K562 (cell line): ENCODE measurements around the gene CRIP1. TPM values are rescaled to one million over a fixed set of nuclear protein-coding genes. Genes with fewer than 3 reads are reported as not detected.

Experiments used
- CCNT2 ChIP-seq: IDR thresholded peaks from 2 replicates; pipeline ENCODE4 v1.6.1; 2011; ENCODE audit warnings: borderline replicate concordance, low read depth, mild to moderate bottlenecking, moderate library complexity, mixed read lengths, low read length; ENCODE audit not compliant: insufficient read length; ENCODE audit errors: extremely low read depth
- FOXK2 ChIP-seq, 2 experiments: fragments of 450-650 bp; IDR thresholded peaks in 1 of 2; conservative IDR thresholded peaks in 1 of 2; 2 replicates each; pipeline ENCODE4 v1.6.1; 2016; ENCODE audit warnings: low read depth in 2 of 2, mild to moderate bottlenecking in 1 of 2
- PBX2 ChIP-seq, 2 experiments: IDR thresholded peaks in 1 of 2; conservative IDR thresholded peaks in 1 of 2; 2 replicates each; pipeline ENCODE4 v1.6.1; 2016; ENCODE audit warnings: low read depth in 2 of 2, mild to moderate bottlenecking in 1 of 2, missing compliant biosample characterization in 1 of 2, missing genetic modification characterization in 1 of 2, moderate library complexity in 1 of 2
- POLR2B ChIP-seq: fragments of 450-650 bp; IDR thresholded peaks from 2 replicates; pipeline ENCODE4 v1.6.1; 2018; ENCODE audit warnings: low read depth; ENCODE audit not compliant: partially characterized antibody
- PPARD ChIP-seq: fragments of 250-450 bp; sonication (Bioruptor Pico); IDR thresholded peaks from 2 replicates; pipeline ENCODE4 v1.8.0; 2022; ENCODE audit warnings: inconsistent platforms, mild to moderate bottlenecking, moderate library complexity
- PTTG1 ChIP-seq: fragments of 450-650 bp; IDR thresholded peaks from 2 replicates; pipeline ENCODE4 v1.6.1; 2016; ENCODE audit warnings: low read depth, mild to moderate bottlenecking, missing genetic modification characterization, missing compliant biosample characterization
- TEAD4 ChIP-seq, 2 experiments: sonication (generic) in 1 of 2; formaldehyde crosslinking in 1 of 2; IDR thresholded peaks; 2 replicates each; pipeline versions ENCODE4 v1.6.1 to v1.8.0; 2012 to 2022; ENCODE audit warnings: borderline replicate concordance in 1 of 2, inconsistent platforms in 1 of 2, low read length in 1 of 2, mild to moderate bottlenecking in 1 of 2, missing genetic modification reagents in 1 of 2
- ZBTB9 ChIP-seq: fragments of 450-650 bp; formaldehyde crosslinking; IDR thresholded peaks from 2 replicates; pipeline ENCODE4 v1.4.0; 2020; ENCODE audit warnings: mild to moderate bottlenecking, moderate library complexity
- polyA plus RNA-seq, 8 experiments: library from polyadenylated mRNA; depleted of rRNA in 4 of 8; stranded (reverse) in 5 of 8; unstranded in 3 of 8; fragments of >200 nt; fragmentation: Nextera tagmentation in 2 of 8; fragmentation: Illumina TruSeq in 1 of 8; extraction: Ambion mirVana in 2 of 8; extraction: Trizol in 1 of 8; gene quantifications; 2 replicates each; pipeline versions ENCODE4 v1.2.1 to v1.2.3, GENCODE V29; 2011 to 2014; ENCODE audit warnings: inconsistent platforms in 1 of 8, missing spikeins in 1 of 8
- total RNA-seq, 7 experiments: library from RNA; depleted of rRNA in 6 of 7; stranded (reverse); fragments of >200 nt in 6 of 7; fragmentation: Illumina TruSeq in 2 of 7; extraction: Trizol in 2 of 7; gene quantifications; 2 replicates each; pipeline versions ENCODE4 v1.2.1 to v1.2.3, GENCODE V29; 2011 to 2021; ENCODE audit warnings: low replicate concordance in 1 of 7
- TF ChIP-seq, protein P1 (sequence below): fragments of 250-450 bp; sonication (Bioruptor Pico); IDR thresholded peaks from 2 replicates; pipeline ENCODE4 v1.5.0; 2020; ENCODE audit warnings: mild to moderate bottlenecking, borderline replicate concordance
- TF ChIP-seq, protein P2 (sequence below): sonication (generic); formaldehyde crosslinking; IDR thresholded peaks from 2 replicates; pipeline ENCODE4 v1.8.1; 2023; ENCODE audit warnings: missing genetic modification reagents, mild to moderate bottlenecking, borderline replicate concordance

Gene CRIP1
- total and polyA plus RNA-seq, 9 of the 15 experiments (the other 6 are each of a cell fraction or from before 2014, with no cell fraction given), result 0.11 to 0.58 (median 0.14) TPM; not detected in 6

GRCh38 chr14:105490572-105491365 lies 4.1 kb downstream of the CRIP1 start, which contains the start of gene TEDC1 (continued):
- TF ChIP-seq, protein P1, sequence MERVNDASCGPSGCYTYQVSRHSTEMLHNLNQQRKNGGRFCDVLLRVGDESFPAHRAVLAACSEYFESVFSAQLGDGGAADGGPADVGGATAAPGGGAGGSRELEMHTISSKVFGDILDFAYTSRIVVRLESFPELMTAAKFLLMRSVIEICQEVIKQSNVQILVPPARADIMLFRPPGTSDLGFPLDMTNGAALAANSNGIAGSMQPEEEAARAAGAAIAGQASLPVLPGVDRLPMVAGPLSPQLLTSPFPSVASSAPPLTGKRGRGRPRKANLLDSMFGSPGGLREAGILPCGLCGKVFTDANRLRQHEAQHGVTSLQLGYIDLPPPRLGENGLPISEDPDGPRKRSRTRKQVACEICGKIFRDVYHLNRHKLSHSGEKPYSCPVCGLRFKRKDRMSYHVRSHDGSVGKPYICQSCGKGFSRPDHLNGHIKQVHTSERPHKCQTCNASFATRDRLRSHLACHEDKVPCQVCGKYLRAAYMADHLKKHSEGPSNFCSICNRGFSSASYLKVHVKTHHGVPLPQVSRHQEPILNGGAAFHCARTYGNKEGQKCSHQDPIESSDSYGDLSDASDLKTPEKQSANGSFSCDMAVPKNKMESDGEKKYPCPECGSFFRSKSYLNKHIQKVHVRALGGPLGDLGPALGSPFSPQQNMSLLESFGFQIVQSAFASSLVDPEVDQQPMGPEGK (CRISPR knock-in tag), result no peak
- TF ChIP-seq POLR2B, result peak; percentile 28
- TF ChIP-seq PTTG1 (tag), result no peak
- peak; percentile 97 to 98 for TF ChIP-seq FOXK2 (conservative IDR thresholded peaks at IDR 0.05 in 1 of 2, IDR thresholded peaks at IDR 0.05 in 1 of 2; ENCODE audit: low read depth in 2 of 2)
- TF ChIP-seq PPARD (CRISPR knock-in tag), result no peak
- TF ChIP-seq TEAD4 (IDR thresholded peaks at IDR 0.05; ENCODE audit: low read length), result no peak
- TF ChIP-seq TEAD4 (CRISPR knock-in tag; IDR thresholded peaks at IDR 0.05; ENCODE audit: borderline replicate concordance), result no peak
- TF ChIP-seq ZBTB9, result no peak
- TF ChIP-seq, protein P2, sequence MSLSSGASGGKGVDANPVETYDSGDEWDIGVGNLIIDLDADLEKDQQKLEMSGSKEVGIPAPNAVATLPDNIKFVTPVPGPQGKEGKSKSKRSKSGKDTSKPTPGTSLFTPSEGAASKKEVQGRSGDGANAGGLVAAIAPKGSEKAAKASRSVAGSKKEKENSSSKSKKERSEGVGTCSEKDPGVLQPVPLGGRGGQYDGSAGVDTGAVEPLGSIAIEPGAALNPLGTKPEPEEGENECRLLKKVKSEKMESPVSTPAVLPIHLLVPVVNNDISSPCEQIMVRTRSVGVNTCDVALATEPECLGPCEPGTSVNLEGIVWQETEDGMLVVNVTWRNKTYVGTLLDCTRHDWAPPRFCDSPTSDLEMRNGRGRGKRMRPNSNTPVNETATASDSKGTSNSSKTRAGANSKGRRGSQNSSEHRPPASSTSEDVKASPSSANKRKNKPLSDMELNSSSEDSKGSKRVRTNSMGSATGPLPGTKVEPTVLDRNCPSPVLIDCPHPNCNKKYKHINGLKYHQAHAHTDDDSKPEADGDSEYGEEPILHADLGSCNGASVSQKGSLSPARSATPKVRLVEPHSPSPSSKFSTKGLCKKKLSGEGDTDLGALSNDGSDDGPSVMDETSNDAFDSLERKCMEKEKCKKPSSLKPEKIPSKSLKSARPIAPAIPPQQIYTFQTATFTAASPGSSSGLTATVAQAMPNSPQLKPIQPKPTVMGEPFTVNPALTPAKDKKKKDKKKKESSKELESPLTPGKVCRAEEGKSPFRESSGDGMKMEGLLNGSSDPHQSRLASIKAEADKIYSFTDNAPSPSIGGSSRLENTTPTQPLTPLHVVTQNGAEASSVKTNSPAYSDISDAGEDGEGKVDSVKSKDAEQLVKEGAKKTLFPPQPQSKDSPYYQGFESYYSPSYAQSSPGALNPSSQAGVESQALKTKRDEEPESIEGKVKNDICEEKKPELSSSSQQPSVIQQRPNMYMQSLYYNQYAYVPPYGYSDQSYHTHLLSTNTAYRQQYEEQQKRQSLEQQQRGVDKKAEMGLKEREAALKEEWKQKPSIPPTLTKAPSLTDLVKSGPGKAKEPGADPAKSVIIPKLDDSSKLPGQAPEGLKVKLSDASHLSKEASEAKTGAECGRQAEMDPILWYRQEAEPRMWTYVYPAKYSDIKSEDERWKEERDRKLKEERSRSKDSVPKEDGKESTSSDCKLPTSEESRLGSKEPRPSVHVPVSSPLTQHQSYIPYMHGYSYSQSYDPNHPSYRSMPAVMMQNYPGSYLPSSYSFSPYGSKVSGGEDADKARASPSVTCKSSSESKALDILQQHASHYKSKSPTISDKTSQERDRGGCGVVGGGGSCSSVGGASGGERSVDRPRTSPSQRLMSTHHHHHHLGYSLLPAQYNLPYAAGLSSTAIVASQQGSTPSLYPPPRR (CRISPR knock-in tag), result no peak
- no peak for TF ChIP-seq CCNT2
- no peak for TF ChIP-seq PBX2 (CRISPR knock-in tag; IDR thresholded peaks at IDR 0.05; ENCODE audit: low read depth)
- TF ChIP-seq PBX2 (tag; conservative IDR thresholded peaks at IDR 0.05; ENCODE audit: low read depth), result no peak
